Skeletal muscle satellite cell (primary cell): ENCODE results near the gene GRIN2C.

Source experiments
- H3K27me3 ChIP-seq: 2 replicates; pipeline ENCODE4 v1.7.0; 2013; ENCODE audit warnings: low read length; ENCODE audit not compliant: control insufficient read depth, insufficient read depth
- H3K36me3 ChIP-seq: 2 replicates; pipeline ENCODE4 v1.7.0; 2013; ENCODE audit warnings: mild to moderate bottlenecking, control low read depth, low read length; ENCODE audit not compliant: insufficient read depth
- H3K4me1 ChIP-seq: 2 replicates; pipeline ENCODE4 v1.7.0; 2013; ENCODE audit warnings: low read length; ENCODE audit not compliant: control insufficient read depth, insufficient read depth
- H3K4me2 ChIP-seq: 2 replicates; pipeline ENCODE4 v1.7.0; 2013; ENCODE audit warnings: mild to moderate bottlenecking, low read length
- H3K4me3 ChIP-seq: 2 replicates; pipeline ENCODE4 v1.7.0; 2013; ENCODE audit warnings: low read length
- H3K9ac ChIP-seq: 2 replicates; pipeline ENCODE4 v1.7.0; 2013; ENCODE audit warnings: mild to moderate bottlenecking, low read depth, low read length, moderate library complexity
- H3K9me3 ChIP-seq: replicated peaks from 2 replicates; pipeline ENCODE4 v1.7.0; 2013; ENCODE audit warnings: mild to moderate bottlenecking, control low read depth, low read length

GRIN2C gene

GRCh38 chr17:74810699-74811485, 48.8 kb downstream of the GRIN2C start:
- Histone ChIP-seq H3K4me2 (no peak overlapping the region), H3K4me3 (no peak overlapping the region), H3K9ac (no peak overlapping the region), H3K4me1 (no peaks in the 10 kb centered on the region), H3K9me3 (no peaks in the 10 kb centered on the region), H3K36me3 (peaks cover 11% of the 10 kb centered on the region), H3K27me3 (no peaks in the 10 kb centered on the region)

GRCh38 chr17:74808714-74809430, 50.8 kb downstream of the GRIN2C start:
- Histone ChIP-seq H3K4me1 (no peaks in the 10 kb centered on the region), H3K36me3 (peaks cover 22% of the 10 kb centered on the region)

GRCh38 chr17:74807925-74808324, 51.8 kb downstream of the GRIN2C start:
- Histone ChIP-seq H3K4me3 (no peak overlapping the region), H3K9me3 (no peaks in the 10 kb centered on the region), H3K27me3 (no peaks in the 10 kb centered on the region), H3K36me3 (peaks cover 22% of the 10 kb centered on the region), H3K9ac (no peak overlapping the region), H3K4me1 (no peaks in the 10 kb centered on the region), H3K4me2 (no peak overlapping the region)

More at GRCh38 chr17:74808714-74809430, 50.8 kb downstream of the GRIN2C start:
- no peak overlapping the region for H3K4me2 ChIP-seq
- no peaks in the 10 kb centered on the region for H3K27me3 ChIP-seq
- H3K4me3 ChIP-seq, result no peak overlapping the region
- no peaks in the 10 kb centered on the region for H3K9me3 ChIP-seq
- H3K9ac ChIP-seq, result no peak overlapping the region

- Histone ChIP-seq H3K9me3 (no peaks in the 10 kb centered on the region), H3K4me1 (no peaks in the 10 kb centered on the region), H3K4me3 (no peak overlapping the region), H3K36me3 (peaks cover 22% of the 10 kb centered on the region), H3K9ac (no peak overlapping the region), H3K4me2 (no peak overlapping the region), H3K27me3 (no peaks in the 10 kb centered on the region)
These were observed 52.2 kb downstream of the GRIN2C start for GRCh38 chr17:74807441-74807840.

- Histone ChIP-seq H3K9ac (no peak overlapping the region), H3K27me3 (no peaks in the 10 kb centered on the region), H3K36me3 (peaks cover 24% of the 10 kb centered on the region), H3K4me3 (no peak overlapping the region), H3K4me2 (no peak overlapping the region), H3K4me1 (no peaks in the 10 kb centered on the region), H3K9me3 (no peaks in the 10 kb centered on the region)
These were observed 53.4 kb downstream of the GRIN2C start for GRCh38 chr17:74806334-74806733.

- no peaks in the 10 kb centered on the region for H3K27me3 ChIP-seq
- H3K36me3 ChIP-seq, result peaks cover 29% of the 10 kb centered on the region
- no peaks in the 10 kb centered on the region for H3K9me3 ChIP-seq
These were observed 54.1 kb downstream of the GRIN2C start for GRCh38 chr17:74805591-74805991.

GRCh38 chr17:74804683-74805082, 55.0 kb downstream of the GRIN2C start:
- Histone ChIP-seq H3K4me2 (no peak overlapping the region), H3K4me3 (no peak overlapping the region), H3K4me1 (no peaks in the 10 kb centered on the region), H3K9ac (no peak overlapping the region), H3K36me3 (peaks cover 38% of the 10 kb centered on the region), H3K9me3 (no peaks in the 10 kb centered on the region), H3K27me3 (no peaks in the 10 kb centered on the region)

More at GRCh38 chr17:74805591-74805991, 54.1 kb downstream of the GRIN2C start:
- no peak overlapping the region for H3K4me2 ChIP-seq
- H3K4me1 ChIP-seq, result no peaks in the 10 kb centered on the region
- H3K4me3 ChIP-seq, result no peak overlapping the region
- no peak overlapping the region for H3K9ac ChIP-seq

- Histone ChIP-seq H3K4me2 (no peak overlapping the region), H3K4me3 (no peak overlapping the region), H3K4me1 (no peaks in the 10 kb centered on the region), H3K9me3 (no peaks in the 10 kb centered on the region), H3K9ac (no peak overlapping the region), H3K27me3 (no peaks in the 10 kb centered on the region), H3K36me3 (peaks cover 44% of the 10 kb centered on the region)
These were observed 55.7 kb downstream of the GRIN2C start for GRCh38 chr17:74803971-74804370.

- Histone ChIP-seq H3K9me3 (no peaks in the 10 kb centered on the region), H3K36me3 (peaks cover 47% of the 10 kb centered on the region), H3K27me3 (no peaks in the 10 kb centered on the region), H3K4me3 (no peak overlapping the region), H3K4me2 (no peak overlapping the region), H3K4me1 (no peaks in the 10 kb centered on the region), H3K9ac (no peak overlapping the region)
These were observed 56.2 kb downstream of the GRIN2C start for GRCh38 chr17:74803388-74803930.

GRCh38 chr17:74801896-74802295, 57.8 kb downstream of the GRIN2C start:
- H3K27me3 ChIP-seq, result no peaks in the 10 kb centered on the region
- no peaks in the 10 kb centered on the region for H3K9me3 ChIP-seq
- no peaks in the 10 kb centered on the region for H3K4me1 ChIP-seq
- peaks cover 49% of the 10 kb centered on the region for H3K36me3 ChIP-seq
- H3K4me2 ChIP-seq, result no peak overlapping the region
- no peak overlapping the region for H3K9ac ChIP-seq
- H3K4me3 ChIP-seq, result no peak overlapping the region

- Histone ChIP-seq H3K27me3 (no peaks in the 10 kb centered on the region), H3K36me3 (peaks cover 59% of the 10 kb centered on the region), H3K4me2 (no peak overlapping the region), H3K4me1 (no peaks in the 10 kb centered on the region), H3K4me3 (no peak overlapping the region), H3K9ac (no peak overlapping the region), H3K9me3 (no peaks in the 10 kb centered on the region)
These were observed 59.2 kb downstream of the GRIN2C start for GRCh38 chr17:74800531-74800930.
